ENCODE results near the gene MYLK2.

Gene MYLK2

DNA sequence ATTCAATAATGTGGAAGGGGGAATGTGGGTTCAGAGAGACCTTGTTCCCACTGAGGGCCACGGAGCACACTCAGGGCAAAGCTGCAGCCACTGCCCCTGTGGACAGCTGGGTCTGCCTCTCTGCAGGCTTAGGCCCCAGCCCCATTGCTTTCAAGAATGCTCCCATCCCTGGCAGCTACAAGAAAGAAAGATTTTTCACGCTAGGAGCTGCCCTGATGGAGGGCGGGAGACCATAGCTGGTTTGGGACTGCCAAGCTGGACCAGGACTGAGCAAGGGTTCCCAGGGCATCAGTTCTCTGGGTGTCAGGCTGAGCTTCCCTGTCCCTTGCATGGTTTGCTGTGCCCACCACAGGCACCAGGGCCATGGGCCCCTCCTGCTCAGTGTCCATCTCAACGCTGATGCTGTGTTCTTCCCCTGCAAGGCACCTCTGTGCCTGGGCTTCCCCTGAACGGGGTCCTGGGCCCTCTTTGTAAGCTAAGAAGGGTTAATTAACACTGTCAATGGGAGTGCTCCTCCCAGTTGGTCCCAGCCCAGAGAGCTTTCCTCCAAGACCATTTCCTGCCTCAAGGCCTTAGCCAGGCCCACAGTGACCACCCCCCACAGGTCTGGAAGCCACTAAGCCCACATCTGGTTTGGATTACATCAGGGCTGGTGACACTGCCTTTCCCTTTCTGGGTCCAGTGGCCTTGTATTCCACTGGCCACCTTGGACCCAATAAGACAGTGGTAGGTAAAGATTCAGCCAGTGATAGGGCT lies 17.9 kb downstream of the MYLK2 start:
- no peak for DNase-seq

DNA sequence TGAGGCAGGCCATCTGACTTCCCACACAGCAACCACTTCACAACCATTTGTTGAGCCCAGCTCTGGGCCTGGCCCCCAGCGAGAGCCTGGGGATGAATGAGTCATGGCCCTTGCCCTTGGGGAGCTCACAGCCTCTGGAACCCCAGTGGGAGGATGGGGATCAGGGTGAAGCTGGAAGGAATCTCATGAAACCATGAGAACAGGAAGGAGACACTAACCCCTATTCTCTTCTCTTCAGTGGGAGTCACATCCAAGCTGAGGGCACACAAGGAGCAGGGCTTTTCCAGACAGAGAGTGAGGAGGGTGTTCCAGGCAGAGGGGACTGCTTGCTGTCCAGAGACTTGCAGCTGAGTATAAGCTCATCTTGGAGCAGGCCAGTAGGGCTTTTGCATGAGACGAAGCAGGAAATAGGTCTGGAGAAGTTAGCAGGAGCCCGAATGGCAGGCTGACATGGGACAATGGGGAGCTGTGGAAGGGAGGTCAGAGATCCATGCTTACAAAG lies 18.8 kb downstream of the MYLK2 start:
- DNase-seq, result no peak

DNA sequence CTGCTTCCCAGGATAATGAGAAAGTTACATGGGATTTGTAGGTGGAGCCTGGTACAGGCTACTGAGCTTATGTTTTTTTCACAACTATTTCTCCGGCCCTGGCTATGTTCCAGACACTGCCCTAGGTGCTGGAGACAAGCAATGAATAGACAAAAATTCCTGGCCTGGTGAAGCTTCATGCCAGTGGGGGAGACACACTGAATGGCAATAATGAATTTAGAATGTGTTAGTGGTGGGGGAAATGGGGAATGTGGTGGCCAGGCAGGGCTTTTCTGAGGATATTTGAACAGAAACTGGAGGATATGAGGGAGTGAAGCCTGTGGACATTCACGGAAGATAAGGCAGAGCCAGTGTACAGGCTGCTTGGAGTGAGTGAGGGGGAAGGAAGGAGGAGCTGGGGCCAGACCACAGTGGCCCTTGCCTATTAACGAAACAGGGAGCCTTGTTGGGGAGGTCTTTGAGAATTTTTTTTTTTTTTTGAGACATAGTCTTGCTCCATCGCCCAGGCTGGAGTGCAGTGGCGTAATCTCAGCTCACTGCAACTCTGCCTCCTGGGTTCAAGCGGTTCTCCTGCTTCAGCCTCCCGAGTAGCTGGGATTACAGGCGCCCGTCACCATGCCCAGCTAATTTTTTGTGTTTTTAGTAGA lies 19.6 kb downstream of the MYLK2 start:
- no peak for DNase-seq

DNA sequence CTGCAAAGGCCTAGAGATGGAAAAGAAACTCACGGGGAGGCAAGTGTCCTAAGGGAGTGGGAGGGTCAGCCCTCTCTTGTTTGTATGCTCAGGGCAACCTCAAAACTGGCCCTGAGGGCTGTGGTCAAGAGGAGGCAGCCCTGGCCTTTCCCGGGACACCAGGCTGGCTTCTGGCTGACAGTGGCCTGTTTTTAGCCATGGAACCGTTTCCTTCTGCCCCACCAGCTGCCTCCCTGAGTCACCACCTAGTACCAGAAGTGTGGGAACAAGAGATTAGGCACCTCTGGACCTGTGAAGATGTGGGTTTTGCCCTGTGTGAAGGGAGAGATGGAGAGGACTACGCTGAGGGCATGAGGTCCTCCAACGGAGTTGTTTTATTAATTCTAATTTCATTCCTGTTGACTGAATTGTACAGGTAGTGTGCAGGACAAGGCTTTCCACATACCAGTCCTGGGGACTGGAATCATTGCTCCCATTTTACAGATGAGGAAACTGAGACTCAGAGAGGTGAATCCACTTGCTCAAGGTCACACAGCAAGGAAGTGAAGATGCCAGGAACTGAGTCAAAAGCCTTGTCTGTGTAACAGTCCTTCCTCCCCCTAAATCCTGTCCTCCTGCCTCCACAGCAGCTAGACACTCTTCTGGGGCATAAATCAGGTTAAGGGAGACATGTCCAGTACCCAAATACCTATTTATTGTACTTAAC lies 20.8 kb downstream of the MYLK2 start:
- no peak for DNase-seq

DNA sequence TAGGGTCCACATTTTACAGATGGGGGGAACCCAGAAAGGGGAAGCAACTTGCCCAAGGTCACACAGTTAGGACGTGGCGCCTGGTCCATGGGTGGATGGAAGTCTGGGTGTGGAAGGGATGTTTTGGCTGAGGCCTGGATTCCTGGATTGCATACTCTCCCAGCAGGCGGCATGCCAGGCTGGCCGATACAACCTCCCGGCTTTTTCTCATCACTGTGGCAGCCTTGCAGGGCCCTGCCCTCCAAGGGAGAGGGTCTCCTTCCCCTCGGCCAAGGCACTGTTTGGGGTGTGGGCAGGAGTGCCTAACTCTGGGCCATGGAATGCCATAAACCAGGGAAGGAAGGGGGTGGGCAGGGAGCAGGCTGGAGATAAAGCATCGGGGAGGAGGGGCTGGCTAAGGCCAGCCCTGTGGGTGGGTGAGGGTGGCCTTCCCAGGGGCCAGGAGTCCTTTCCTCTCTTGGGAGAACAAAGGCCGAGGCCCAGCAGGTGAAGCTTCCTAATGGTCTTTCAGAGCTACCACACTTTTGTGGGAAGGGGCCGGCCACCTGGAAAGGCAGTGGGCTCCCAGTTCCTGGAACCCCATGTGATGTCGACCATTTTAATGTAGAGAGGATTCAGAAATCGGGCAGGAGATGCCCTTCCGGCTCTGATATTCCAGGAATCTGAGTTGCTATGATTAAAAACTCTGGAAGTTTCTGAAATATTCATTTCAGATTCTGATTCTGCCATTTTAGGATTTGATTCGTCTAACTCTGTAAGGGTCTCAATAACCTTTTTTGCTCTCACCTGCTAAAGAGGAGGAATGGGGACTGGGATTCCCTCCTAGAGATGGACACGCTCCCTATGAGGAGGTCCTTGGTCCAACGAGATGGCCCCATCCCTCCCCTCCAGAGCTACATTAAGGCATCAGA lies 22.0 kb downstream of the MYLK2 start:
- DNase-seq, result no peak

DNA sequence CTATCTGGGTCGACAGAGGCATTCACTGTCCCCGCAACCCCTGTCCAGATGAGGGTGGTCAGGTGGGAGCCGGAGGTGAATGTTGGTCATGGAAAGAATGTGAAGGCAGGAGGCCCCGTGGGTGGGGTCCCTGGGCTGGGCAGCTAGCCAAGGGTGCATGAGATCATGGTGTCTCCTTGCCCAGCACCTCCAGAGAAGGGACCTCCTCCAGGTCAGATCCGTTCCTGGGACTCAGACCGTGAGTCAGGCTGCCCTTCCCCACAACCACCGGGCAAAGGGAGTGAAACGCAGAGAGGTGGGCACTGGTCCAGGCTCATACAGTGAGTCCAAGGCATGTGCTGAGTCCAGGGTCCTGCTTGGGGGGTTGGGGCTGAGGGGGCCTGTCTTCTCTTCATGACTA lies 22.8 kb downstream of the MYLK2 start:
- DNase-seq, result no peak

DNA sequence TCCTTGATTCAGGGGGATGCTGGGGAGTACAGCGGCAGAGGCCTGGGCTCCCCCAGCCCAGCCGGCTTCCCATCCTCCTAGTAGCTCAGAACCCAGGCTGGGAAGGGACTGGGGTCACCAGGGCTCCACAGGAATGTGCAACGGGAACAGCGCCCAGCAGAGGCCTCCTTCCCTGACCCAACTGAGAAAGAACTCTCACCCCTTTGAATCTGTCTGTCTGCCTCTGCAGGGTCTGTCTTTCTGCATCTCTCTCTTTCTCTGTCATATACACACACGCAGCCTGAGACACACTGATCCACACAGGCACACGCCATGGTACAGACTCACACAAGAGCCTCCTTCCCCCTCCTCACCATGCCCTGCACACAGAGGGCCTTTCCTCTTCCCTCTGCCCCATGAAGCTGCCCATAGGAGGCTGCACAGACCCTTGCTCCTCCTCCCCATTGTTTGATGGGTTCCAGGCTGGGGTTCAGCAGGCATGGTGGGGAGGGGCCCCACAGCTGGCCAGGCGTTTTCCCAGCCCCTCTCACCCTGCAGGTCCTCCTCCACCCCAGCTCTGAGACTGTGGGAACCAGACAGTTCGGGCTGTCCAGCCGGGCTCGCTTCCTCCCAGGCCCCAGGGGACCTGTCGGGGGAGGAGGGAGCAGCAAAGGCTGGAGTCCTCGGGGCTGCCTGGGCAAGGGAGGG lies 23.5 kb downstream of the MYLK2 start:
- DNase-seq, result no peak

DNA sequence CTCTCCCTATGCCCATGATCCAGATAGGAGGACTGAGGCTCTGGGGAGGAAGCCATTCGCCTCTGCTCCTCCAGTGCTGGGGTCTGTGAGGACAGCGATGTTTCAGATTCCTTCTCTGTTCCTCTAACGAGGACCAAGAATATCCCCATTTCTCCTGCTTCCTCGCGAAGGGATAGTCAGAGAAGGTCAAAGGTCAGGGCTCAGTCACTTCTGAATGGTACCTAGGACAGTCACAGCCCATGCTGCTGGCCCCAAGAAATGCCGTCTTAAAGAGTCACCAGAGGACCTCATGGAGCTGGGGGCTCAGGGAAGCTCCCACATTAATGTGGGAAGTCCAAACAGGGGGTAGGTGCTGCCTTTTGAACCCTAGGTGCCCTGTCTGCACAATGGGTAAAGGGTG lies 24.1 kb downstream of the MYLK2 start:
- no peak for DNase-seq

DNA sequence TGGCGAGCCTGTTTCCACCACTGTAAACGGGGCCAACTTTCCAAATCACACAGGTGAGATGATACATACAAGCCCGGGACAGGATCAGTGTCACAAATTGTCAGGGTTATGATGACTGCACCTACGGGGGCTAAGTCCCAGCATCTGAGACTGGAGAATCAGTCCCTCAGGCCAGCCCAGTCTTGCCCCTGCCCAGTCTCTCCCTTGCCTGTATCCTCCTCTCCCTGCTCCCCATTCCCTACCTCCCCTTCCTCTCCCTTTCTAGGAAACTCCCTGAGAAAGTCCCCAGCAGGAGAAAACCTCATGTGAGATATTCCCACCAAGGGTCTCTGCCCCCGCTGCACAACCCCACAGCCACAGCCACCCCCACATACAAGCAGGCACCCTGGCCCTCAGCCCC lies 24.7 kb downstream of the MYLK2 start:
- DNase-seq, result no peak

DNA sequence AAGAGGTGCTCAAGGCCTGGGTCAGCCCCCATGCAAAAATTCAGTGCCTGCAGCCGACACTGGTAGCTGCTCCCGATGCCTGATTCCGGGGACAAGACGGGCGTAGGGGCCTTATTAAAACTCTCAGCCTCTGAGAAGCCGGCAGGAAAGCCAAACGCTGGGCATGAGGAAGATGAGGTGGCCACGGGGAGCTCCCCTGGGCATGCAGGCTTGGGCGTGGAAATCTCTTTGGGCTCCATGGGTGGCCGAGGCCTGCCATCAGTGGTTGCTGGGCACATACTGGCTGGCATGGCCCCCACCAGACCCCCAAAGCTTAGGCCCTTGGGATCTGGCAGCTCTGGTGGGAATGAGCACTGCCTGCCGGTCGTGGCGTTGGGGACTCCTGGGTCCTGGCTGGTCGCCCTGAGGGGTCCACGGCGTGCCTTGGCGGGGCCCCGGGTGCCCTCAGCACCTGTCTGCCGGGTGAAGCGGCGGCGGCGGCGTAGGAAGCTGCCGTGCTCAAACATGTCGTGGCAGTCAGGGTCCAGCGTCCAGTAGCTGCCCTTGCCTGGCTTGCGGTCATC lies 25.7 kb downstream of the MYLK2 start:
- no peak for DNase-seq

DNA sequence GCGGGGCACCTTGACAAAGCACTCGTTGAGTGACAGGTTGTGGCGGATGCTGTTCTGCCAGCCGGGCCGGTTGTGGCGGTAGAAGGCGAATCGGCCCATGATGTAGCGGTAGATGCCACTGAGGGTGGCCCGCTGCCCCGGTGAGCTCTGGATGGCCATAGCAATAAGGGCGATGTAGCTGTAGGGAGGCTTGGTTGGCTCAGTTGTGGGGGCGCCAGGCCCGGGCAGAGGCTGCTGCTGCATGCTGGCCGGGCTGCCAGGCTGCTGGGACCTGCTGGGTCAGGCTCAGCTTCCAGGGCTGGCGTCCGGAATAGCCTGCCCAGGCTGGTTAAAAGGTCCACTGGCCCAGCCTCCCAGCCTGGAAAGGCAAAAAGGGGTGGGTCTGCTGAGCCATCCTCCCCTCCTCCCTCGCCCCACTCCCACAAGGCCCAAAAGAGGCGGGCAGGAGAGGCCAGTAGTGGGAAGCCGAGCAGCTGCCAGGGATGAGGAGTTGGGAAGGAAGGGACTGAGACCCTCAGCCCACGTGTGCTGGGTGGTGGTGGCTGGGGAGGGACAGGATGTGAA lies 26.2 kb downstream of the MYLK2 start, which contains the start of gene FOXS1:
TSS of gene FOXS1 (minus strand) at position 305 of the 564 bp plus-strand sequence. CDS start at position 243, 62 bp downstream.
- no peak for DNase-seq

DNA sequence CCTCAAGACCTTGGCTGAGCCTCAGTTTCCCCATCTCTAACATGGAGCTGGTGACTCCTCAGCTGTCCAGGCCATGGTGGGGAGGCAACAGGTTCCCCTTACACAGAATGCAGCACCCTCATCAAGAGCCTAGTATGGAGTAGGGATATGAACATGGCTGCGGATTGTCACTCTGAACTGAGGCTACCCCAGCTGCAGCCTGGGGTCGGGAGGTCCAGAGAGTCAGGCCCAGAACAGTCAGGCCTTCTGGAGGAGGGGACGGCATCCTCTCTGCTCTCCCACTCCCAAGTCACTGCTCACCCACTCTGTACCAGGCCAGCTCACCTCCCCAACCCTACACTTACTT lies 27.6 kb downstream of the MYLK2 start:
- no peak for DNase-seq

DNA sequence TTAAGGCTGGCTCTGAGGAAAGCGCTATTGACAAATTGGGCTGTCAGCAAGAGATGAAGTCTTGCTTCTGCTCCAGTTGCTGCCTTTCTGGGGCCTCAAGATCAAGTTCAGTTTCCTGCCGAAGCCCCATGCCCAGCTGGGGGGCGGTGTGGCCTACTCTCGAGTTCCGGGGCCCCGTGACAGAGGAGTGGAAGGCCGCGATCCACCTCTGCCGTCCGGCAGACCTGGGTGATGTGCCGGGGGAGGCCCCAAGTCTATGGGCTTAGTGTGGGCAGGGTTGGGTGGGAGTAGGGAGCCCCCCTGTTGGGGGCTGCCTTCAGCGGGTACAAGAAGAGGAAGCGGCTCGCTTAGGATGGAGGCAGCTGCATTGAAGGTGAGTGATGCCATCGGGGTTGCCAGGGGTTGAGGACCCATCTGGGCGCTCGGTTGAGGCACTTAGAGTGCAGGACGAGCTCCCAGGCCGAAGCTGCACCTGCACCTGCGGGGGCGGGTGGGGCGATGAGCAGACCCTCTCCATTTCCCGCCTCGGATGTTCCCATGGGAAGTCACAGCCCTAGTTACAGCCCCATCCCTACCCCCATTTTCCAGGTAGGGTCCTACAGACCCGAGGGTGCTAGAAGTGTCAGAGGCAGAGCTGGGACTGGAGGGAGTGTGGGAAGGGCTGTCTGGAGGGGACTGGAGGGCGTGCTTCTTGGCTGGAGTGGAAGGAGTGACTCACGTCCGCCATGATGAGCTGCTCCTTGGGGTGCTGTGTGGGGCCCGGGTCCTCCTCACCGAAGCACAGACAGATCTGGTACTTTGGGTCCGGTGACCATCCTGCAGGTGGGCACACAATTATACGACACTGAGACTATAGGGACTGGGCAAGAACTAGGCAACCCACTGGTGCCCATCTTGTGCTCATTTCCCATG lies 29.2 kb downstream of the MYLK2 start:
- no peak for DNase-seq

DNA sequence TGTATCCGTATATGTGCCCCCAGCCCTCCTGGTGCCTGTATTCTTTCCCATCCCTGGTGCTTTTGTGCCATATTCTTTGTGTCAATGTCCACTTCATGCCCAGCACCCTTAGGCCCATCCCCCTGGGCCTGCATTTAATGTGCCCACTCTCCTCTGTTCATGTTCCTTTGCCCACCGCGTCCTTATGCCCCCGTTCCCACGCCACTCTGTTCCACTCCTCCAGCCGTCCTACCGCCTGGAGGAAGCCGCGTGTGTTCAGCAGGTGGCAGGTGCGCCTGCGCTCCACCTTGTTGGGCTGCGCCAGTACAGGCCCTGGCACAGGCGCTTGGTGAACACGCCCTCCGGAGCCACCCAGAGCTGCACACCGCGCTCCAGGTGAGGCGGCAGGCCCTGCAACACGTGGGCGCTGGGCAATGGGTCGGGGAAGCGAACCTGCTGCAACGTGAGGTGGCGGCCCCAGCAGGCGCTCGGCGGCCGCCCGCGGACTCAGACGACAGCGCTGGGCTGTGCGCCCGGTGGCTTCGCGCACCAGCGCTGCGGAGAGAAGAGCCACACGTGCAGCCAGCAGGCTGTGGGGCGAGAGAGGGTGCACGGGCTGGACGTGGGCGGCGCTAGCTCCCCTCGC lies 30.3 kb downstream of the MYLK2 start:
- DNase-seq, result no peak

DNA sequence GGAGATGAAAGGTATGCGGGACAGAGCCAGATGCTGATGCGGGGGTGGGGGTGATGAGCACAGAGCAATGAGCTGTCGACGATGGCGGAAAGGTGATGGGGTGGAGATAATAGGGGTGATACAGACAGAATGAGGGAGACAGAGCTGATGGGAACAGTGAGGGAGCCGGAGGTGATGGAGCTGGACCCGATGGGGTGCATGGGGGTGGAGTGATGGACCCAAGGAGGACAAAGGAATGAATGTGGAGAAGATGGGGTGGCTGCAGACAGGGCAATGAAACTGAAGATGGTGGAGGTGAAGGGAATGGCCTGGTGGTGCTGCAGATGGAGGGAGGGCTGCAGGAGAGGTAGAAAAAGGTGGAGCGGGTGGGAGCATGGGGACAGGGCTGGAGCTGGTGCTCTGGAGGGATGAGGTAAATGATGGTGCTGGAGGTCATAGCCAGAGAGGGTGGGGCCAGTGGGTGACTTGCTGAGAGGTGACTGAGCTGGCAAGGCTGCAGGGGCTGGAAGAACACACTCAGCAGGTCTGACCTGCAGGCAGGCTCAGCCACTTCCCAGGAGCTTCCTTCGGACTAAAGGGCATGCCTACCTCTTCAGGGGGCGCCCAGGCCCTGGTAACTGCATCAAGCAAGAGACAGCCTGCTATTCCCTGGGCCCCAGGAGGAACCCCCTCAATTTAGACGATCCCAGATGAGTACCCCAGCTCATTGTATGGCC lies 32.2 kb downstream of the MYLK2 start:
- no peak for DNase-seq

DNA sequence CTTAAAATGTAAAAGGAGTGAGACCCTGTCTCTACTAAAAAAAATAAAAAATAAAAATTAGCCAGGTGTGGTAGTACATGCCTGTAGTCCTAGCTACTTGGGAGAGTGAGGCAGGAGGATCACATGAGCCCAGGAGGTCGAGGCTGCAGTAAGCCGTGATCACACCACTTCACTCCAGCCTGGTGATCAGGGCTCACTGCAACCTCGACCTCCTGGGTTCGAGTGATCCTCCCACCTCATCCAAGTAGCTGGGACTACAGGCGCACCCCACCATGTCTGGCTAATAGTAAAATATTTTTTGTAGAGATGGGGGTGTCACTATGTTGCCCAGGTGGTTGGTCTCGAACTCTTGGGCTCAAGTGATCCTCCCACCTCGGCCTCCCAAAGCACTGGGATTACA lies 34.3 kb downstream of the MYLK2 start:
- DNase-seq, result no peak

DNA sequence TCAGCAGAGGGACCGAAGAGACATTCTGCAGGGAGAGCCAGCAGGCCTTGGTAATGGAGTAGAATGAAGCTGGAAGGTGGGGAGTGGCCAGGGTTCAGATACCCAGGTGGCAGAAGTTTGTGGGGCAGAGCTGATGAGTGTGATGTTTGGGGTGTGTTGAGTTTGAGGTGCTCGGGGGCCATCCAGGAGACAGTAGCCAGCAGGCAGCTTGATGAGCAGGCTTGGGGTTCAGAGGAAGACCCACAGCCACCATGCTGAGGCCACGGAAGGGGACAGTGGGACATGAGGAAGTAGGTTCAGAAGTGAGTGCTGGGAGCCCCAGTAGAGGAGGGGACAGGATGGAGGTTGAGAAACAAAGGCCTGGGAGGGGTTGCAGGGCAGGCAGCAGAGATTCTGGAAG lies 37.4 kb downstream of the MYLK2 start:
- no peak for DNase-seq

DNA sequence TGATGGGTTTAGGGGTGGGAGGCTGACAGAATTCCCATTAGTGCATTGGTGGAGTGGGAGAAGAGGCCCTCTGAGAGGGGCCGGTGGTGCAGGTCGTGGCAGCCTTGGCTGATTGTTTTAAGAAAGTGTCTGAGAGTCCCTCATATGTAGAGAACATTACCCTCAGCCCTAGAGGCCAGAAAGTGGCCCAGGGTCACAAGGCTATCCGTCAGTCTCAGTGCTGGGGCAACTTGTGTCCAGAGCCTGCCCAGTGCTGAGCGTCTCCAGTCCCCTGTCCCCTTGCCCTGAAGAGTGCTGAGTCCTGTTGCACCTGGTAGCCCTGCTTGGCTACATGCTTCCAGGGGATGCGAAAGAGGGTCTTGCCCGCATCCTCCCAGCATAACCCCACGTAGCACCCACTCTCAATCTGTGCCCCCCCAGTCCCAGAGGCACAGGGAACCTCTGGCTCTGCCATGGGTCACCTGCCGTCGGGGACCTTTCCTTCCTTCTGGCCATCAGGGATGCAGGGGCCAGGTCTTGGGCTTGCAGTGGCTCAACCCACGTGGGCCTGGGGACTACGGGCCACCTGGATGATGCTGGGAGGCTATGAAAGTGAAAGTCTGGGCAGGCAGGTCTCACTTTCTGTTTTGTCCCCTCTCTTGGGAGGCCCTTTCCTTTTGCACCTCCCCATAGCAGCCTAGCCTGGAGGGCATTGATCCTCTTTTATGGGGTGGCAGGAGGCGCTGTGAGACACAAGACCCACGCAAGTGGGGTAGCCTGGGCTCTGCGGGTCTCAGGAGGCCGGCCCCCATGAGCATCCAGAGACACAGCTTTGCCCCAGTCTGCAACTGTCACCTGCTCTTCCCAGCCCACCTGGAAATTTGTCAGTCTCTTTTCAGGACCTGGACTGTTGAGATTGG lies 39.0 kb downstream of the MYLK2 start:
- DNase-seq, result peak; percentile 55

Data from activated effector memory CD4-positive, alpha-beta T cell treated with anti-CD3 and anti-CD28 coated beads, Interleukin-2, amount 50 U/mL, for 16 hours (primary cell).